Astrocyte of the hippocampus (primary cell): ENCODE measurements around the gene PEX14.
"Not testable (repeated sequence)": the region's sequence is repeated elsewhere in the genome, so short reads cannot be mapped to it uniquely, and the experiment has no call there.

Experiments used
- DNase-seq: peaks from one replicate; pipeline ENCODE4 v3.0.0; 2011; ENCODE audit warnings: low read depth, low spot score

Gene PEX14

DNA sequence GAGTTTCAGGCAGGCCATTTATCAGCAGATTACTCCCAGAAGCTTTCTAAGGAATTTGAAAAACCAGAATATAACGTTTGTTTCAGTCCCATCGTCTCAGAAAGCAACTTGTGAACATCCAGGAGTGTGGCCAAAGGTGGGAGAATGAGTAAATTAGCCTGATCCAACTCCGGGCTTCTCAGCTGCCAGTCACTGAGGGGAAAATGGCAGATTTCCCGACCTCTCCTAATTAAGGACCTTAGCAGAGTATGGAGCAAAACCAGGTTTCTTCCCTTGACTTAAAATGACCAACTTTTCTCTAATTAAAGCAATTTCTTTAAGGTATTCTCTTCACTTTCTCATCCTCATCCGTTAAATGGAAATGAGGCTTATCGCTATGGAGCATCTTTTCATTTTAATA, 23.9 kb upstream of the PEX14 start:
- DNase-seq: peak; percentile 33

DNA sequence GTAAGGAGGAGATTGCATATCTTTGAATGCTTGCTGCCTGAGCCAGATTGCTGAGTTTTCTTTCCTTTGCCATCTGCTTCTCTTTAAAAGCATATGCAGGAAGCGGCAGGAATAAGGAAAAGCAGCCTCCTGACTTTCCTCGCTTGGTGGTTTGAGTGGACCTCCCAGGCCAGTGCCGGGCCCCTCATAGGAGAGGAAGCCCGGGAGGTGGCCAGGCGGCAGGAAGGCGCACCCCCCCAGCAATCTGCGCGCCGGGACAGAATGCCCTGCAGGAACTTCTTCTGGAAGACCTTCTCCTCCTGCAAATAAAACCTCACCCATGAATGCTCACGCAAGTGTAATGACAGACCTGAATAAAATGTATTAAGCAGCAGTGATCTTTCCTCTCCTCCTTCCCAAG, 23.5 kb upstream of the PEX14 start:
- peak; percentile 34 for DNase-seq

DNA sequence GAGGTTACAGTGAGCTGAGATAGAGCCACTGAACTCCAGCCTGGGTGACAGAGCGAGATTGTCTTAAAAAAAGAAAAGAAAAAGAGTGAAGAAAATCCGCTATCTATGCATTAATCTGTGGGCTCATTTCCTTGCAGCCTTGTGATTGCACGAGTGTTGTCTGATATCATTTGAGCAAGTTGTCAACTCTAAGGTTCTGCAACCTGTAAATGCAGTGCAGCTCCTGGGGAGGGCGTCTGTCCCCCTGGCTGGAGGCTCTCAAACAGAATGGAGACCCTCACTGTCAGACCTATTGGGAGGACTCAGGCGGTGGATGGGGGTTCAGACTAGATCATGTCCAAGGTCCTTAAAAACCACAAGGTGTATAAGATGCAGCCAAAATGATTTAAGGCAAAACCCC, 18.7 kb upstream of the PEX14 start:
- DNase-seq: no peak

DNA sequence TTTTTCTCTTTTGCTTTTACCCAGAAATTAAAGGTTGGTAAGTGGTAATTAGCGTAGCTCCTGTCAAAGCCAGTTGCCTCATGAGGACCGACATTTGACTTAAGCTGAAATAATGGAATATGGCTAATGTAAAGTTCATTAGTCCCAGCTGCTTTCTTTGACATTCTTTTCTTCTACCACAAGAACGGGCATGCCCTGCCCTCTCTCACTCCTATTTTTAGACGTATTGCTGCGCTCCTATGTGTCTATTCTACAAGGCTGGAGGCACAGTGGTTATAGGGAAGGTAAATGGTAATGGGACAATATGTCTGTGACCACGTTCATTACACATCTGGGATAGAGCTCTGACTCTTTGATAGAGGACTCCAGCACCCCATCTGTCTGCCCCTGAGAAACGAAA, 18.1 kb upstream of the PEX14 start:
- no peak for DNase-seq

DNA sequence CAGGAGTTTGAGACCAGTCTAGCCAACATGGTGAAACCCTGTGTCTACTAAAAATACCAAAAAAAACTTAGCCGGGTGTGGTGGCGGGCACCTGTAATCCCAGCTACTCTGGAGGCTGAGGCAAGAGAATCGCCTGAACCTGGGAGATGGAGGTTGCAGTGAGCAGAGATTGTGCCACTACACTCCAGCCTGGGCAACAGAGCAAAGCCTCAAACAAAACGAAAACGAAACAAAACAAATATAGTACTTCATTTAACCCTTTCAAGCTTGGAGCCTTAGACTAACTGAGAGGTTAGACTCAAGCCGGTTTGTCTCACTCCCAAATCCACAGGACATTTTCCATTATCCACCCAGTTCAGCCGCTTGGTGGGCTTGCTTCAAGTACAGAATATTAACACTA, 17.3 kb upstream of the PEX14 start:
- not testable (repeated sequence) for DNase-seq

DNA sequence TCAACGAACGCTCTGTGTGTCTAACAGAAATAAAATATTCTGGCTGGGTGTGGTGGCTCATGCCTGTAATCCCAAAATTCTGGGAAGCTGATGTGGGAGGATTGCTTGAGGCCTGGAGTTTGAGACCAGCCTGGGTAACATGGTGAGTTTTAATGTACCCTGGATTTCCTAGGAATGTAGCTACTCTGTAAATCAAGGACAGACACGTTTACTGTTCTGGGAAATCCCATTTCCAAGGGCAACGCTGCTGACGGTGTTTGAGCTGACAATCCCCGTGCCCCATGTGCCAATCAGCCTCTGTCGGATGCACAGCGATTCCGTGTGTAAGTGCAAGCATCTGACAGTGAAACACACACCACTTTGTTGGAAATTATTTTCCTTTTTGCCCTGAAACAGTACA, 16.9 kb upstream of the PEX14 start:
- no peak for DNase-seq

DNA sequence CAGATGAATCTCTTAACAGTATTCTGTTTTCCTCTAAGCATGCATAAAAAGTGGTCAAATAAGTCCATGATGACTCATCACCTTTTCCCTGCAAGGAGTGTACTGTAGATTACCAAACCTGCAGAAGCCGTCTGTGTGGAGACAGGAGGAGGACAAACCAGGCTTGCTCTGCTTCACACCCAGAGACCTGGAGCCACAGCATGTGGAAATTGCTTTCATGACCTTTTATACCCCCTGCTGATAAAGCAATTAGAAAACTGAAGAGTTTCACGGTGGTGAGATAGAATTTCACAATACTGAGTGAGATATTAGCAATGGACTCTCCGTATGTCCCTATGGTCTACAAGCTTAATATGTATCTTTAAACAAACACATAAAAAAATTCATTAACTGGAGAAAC, 15.6 kb upstream of the PEX14 start:
- peak; percentile 84 for DNase-seq

DNA sequence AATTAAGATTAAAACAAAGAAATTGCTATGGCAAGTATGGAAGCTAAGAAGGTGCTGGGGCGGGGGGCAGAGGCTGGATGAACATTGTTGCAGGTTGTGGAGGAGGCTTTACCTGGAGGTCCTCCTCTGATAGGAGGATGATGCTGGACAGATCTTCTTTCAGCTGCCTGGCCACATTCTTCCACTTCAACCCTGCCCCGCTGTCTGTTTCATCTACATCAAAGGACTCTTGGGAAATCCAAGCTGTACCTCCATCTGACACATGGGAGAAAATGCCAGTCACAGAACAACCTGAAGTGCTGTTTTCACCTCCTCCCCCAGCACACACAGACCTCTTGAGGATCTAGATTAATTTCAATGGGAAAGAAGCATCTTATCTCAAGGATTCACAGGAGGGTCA, 7.7 kb upstream of the PEX14 start:
- DNase-seq: no peak

DNA sequence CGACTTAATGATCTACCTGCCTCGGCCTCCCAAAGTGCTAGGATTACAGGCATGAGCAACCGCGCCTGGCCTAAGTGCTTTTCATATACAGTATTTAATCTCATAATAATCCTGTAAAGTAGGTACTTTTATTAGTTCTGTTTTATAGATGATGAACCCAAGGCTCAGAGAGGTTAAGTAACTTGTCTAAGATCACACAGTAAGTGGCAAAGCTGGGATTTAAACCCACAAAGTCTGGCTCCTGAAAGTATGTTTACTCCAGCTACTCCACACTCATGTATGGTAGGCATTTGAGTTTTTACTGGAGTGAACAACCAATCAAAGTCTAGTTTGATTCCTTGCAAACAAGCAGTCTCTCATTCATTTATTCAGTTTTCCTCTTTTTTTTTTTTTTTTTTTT, 4.7 kb upstream of the PEX14 start:
- no peak for DNase-seq

DNA sequence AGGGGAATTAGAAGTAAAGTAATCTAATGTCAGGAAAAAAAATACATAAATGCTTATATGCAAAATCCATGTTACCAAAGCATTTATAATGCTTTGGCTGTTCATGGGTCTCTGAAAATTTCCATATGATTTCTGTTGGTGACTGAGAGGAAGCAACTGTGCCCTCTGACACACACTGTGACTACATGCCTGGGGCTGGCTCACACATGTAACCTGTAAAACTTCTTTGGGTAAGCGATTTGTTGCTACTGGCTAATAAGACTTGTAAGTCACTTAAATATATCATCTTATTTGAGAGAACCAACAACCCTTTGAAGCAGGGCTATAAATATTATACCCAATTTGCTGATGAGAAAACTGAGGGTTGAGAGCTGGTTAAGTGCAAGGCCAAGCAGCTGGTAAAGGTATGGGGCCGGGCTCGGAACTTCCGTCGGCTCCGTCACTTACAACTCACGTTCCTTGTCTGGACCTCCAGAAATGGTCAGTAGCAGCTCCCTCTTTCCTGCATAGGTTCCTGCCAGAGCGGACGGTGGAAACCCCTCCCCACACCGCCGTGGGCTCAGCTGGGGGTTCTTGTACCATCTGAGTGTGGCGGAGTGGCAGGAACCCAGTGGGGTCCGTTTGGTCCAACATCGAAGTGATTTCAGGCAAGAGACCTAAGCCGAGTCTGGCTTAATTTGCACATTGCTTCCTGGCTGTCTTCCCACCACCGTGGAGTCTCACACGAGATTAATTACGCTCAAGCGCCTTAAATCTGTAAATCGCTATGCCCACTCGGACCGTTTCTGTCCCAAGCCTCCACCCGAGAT, 3.1 kb upstream of the PEX14 start:
- no peak for DNase-seq

DNA sequence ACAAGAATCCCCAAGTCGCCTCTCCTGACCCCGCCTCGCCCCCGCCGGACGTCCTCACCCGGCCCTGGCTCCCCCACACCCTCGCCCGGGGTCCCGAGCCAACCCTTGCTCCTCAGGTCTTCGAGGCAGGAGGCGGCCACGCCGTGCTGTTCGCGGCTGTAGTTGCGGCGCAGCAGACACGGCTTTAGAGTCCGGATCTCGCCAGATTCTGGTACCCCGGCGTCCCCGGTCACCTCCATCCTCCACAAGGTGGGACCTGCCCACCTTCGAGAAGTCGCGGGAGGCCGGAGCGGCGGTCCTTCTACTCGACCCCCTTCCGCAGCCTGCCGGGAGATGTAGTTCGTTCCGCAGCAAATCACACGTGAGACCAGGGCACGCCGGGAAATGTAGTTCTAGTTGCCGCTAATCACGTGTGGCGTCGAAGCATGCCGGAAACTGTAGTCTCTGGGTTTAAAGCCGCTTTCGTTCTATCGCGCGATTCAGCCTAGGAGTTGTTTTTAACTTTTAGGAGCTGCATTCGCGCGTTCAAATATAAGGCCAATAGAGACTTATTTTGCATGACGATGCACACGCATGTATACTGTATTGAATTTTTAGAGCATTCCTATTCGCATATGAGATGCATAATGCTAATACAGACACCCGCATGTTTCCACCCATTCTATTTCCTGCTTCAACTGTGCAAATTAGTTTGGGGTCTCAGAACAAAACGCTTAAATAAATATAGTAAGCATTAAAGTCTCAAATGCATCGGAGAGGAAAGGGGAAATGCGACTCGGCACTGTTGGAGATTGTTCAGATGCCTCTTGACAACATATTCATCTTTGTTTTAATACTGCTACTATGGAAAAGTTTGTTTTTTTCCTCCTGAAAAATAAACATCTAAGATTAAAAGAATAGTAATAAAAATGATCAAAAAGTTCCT, 2.3 kb upstream of the PEX14 start, which contains the start of gene DFFA:
TSS of gene DFFA (minus strand) at position 310 of the 925 bp plus-strand sequence. CDS start at position 239, 71 bp downstream.
- peak; percentile 99 for DNase-seq

DNA sequence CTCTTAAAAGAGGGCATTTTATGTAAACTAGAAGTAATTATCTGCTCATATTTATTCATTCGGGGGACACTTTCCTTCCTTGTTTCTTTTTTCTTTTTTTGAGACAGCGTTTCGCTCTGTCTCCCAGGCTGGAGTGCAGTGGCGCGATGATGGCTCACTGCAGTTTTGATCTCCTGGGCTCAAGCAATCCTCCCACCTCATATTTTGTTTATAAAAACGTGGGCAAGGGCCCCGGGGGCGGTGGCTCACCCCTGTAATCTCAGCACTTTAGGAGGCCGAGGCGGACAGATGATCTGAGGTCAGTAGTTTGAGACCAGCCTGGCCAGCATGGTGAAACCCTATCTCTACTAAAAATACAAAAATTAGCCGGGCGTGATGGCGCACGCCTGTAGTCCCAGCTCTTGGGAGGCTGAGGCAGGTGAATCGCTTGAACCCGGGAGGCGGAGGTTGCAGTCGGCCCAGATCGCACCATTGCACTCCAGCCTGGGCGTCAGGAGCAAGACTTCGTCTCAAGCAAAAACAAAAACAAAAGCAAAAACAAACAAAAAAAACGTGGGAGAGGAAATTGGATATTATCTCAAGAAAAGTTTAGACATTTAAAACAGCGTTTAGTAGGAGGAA, 1.5 kb upstream of the PEX14 start:
- DNase-seq: no peak

DNA sequence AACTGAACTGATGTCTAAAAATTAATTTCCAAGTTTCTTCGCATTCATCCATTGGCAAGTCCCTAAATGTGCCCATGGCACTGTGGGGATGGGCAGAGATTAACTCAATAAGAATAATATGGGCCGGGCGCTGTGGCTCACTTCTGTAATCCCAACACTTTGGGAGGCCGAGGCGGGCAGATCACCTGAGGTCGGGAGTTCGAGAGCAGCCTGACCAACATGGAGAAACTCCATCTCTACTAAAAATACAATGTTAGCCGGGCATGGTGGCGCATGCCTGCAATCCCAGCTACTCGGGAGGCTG, 489 bp upstream of the PEX14 start:
- not testable (repeated sequence) for DNase-seq

DNA sequence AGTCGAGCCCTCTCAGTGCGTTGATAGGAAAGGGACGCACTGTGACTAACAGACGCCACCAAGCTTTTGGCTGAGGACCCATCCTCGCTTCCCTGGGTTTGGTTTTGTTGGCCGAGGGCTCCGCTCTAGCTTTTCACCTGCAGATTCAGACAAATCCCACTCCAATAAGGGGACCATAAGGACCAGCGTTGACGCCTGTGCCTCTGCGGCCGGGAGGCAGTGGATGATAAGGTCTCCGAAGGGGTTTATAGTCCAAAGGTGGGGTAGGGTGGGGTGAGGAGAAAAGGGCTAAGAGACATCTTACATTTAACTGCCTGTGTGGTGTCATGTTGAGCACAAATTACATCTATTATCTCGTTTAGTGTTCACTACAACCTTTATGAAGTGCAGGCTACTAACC, 760 bp downstream of the PEX14 start:
- no peak for DNase-seq

DNA sequence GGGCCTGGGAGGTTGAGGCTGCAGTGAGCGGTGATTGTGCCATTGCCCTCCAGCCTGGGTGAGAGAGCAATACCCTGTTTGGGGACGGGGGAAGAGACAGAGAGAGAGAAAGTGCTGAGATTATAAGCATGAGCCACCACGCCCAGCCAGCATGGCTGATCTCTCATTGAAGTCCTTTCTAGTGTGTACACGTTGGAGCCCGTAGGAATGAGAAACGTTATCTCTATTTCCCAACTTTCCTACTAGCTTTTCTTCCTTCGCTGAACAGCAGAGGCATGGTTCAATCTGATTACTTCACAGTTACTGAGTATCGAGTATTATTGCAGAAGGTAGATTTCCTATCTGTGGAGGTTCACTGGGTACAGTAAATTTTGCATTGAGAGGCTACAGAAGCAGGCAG, 4.5 kb downstream of the PEX14 start:
- DNase-seq: no peak

DNA sequence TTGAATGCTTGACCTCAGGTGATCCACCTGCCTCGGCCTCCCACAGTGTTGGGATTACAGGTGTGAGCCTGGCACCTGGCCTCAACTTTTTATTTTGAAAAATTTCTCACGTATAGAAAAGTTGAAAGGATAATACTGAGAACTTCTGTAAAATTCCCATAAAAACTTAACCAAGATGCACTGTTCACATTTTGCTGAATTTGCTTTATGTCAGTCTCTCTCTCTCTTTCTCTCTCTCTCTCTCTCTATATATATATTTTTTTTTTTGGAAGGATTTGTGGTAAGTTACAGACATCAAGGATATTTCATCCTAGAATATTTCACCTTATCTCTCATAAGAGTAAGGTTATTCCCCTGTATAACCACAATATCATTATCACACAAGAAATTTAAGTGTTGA, 5.9 kb downstream of the PEX14 start:
- no peak for DNase-seq

DNA sequence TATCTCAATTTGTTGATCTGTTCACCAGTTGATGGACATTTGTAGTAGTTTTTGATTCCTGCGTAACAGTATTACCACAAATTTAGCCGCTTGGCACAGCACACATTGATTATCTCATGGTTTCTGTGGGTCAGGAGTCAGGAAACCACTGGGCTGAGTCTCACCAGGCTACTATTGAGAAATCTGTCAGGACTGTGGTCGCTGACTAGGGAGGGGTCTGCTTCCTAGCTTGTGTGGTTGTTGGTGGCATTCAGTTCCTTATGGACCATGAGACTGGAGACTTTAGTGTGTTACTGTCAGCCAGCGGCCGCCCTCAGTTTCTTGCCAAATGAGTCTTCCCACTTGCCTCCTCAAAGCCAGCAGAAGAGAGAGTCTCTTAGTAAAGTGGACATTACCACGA, 9.8 kb downstream of the PEX14 start:
- no peak for DNase-seq

DNA sequence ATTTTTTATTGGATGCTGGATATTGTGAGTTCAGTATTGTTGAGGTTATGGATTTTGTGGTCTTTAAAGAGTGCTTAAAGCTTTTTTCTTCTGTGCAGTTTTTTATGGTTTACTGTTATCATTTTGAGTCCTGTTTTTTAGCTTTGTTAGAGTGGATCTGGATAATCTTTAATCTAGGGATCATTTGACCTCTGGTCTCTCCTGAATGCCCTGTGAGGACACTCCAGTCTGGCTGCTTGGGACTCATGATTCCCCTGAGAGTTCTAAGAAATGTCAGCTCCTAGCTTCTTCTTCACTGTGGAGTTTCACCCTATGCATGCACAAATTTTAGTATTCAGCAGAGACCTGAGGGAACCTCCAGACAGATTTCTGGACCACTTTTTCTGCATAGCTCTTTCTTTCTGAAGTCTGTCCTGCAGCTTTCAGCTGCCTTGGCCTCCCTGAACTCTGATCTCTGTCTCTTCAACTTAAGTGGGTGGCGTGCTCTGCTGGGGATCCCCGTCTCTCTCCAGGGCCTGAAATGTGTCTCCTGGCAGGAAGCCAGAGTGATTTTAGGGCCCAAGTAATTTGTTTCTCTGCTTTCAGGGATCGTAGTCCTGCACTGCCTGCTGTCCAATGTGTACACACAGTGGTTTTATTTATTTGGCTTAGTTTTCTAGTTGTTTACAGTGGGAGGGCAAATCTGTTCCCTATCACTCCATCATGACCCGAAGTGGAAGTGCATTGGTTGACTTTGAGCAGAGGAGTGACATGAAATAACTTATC, 14.7 kb downstream of the PEX14 start:
- no peak for DNase-seq

DNA sequence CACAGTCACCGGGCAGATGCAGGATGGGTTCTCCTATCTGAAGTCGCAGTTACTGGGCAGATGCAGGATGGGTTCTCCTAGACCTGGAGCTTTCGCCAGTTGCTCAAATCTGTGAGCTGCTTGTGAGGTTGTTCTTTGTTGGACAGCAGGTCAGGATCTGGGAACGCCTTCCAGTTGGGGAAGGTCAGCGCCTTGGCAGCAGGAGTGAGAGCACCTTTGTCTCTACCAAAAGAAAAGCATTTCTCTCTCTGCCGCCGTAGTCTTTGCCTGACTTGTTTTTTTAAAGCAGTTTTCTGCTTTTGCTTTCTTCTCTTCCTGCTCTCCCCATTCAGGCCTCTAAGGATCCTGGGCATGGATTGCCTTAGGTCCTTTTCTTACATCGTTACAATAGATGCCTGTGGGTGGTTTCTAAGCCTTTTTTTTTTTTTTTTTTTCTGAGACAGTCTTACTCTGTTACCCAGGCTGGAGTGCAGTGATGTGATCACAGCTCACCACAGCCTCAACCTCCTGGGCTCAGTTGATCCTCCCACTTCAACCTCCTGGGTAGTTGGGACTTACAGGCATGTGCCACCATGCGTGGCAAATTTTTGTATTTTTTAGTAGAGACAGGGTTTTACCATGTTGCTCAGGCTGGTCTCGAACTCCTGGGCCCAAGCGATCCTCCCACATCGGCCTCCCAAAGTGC, 15.7 kb downstream of the PEX14 start:
- DNase-seq: no peak

DNA sequence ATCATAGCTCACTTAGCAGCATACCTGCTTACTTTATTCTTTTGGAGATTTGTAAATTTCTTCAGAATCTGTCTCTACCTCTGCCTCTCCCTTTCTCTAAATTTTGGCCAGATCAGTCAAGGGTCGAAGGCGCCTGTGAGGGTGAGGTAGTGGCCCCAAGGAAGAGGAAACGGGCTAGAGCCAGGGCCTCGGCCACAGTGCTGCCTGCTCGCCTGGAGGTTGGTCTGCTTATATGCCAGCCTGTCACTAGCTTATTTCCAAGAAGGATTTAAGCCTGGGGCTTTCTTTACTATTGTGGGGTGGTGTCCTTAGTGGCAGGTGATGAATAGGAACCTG, 19.6 kb downstream of the PEX14 start:
- no peak for DNase-seq

DNA sequence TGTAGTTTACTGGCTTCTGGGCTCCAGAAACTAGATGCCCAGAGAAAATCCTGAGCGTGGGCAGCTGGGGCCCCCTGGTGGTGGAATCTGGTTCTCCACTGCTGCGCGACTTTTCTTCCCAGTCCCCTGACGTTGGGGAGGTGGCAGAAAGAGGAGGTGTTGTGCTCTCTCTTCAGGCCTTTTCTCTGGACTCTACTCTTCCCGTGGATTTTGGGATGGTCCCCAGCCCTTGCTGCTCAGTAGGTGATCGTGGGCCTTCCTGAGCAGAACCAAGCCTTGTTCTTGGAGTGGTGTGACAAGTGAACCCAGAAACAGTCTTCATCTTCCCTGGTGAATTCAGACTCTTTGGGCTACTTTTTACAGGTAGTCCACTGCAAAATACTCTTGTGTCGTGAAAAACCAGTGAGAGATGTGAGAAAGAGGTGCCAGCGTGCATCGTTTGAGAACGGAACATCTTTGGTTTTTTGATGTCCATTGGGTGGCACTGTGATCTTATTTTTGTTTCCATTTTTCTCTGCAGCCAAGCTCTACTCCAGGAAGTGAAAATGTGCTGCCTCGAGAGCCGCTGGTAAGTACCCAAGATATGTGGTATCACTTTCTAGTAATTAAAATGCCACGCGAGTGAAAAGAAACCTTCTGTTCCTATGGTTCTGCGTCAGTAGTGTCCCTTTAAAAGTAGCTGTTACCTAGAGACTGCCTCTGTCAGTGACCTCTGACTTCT, 20.2 kb downstream of the PEX14 start:
- peak; percentile 81 for DNase-seq
